Islet of Langerhans (tissue), 1 donor: ENCODE results near the gene CIROP.

Source experiments
- FAIRE-seq: peaks from one replicate; lab custom pipeline; 2011; peaks lifted over from hg19 to GRCh38; lab: Jason Lieb, UNC

CIROP gene

DNA sequence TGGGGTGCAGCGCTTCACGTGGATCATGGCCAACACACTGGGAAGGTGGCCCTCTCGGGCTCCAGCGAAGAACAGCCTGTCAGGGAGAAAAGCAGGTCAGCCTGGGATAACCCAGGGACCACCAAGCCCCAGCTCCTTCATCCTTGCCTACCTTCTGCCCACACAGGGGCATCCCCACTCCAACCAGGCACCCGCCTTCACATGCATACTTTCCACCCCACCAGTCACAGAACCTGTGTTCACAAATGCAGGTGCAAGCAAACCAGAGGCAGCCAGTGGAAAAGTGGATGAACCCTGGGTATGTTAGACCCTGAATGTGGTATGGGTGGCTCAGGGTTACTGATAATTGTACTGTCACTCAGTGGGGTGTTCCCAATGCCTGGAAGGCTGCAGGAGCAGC lies 26.7 kb upstream of the CIROP start:
- no peak for FAIRE-seq

- FAIRE-seq, result no peak
Observed at GRCh38 chr14:23130871-23131270, 26.1 kb upstream of the CIROP start.

- no peak for FAIRE-seq
Observed at GRCh38 chr14:23129759-23130316, 25.0 kb upstream of the CIROP start.

- no peak for FAIRE-seq
Observed at GRCh38 chr14:23128969-23129758, 24.4 kb upstream of the CIROP start.

DNA sequence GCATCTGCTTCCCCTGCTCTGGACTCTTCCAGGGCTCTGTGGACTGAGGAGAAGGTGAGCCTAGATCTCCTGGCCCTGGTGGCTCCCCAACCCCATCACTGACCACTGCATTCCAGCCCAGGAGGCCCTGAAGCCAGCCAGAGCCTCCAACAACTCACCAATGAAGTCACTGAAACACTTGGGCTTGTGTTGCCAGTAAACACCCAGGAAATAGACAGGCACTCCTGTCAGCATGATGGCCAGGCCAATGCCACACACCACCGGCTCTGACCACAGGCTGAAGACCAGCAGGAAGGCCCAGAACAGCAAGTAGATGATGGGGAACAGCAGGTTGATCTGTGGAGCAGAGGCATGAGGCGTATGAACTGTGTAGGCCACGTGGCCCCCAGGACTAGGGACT lies 23.1 kb upstream of the CIROP start:
- FAIRE-seq, result no peak

DNA sequence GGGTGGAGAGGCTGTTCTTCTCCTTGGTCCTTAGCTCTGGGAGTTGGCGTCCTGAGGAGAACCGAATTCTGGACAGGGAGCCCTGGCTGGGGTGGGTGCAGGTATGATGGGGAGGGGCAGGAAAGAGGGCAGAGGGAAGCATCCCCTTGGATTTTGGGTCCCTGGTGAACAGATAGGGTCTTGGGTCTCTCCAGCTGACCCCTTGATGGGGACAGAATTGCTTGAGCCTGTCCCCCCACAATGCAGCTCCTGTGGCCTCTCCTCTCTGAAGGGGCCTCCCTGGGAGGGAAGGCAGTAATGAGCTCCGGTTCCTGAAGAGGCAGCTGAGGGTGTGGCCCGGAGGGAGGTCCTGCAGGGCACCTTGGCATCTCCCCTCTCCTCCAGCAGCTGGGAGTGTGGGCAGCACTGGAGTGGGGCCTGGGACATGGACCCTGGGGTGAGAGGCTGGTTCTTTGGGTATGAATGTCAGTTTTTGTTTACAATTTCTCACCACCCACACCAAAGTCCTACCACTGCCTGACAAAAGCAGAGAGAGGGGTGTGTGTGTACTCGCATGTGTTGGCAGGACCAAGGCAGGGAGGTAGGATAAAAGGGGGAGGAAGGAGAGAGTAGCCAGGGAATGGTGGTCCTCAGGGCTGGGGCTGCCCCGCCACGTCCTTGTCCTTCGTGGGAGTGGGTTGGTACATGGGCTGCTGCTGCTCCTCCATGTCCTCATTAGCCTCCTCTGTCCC lies 21.9 kb upstream of the CIROP start:
- FAIRE-seq, result no peak

GRCh38 chr14:23125933-23126524 lies 21.2 kb upstream of the CIROP start:
- no peak for FAIRE-seq

- FAIRE-seq, result no peak
Observed at GRCh38 chr14:23125011-23125410, 20.2 kb upstream of the CIROP start.

DNA sequence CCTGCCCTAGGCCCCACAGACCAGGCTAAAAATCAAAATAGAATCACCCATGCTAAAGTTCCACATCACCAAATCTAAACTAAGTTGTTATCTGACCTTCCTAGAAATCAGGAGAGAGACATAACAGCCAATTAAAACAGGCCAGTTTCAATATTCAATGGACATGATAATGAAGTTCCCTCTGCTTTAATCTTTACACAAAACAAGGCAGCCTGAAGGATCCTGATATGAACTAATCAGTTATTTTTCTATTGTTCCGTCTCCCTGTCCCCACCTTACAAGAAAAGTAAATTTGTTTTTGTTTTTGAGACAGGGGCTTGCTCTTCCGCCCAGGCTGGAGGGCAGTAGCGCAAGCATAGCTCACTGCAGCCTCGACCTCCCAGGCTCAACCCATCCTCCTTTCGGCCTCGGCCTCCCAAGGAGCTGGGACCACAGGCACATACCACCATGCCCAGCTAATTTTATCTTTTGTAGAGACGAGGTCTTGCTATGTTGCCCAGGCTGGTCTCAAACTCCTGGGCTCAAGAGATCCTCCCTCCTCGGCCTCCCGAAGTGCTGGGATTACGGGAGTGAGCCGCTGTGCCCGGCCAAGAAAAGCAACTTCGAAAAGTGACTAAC lies 19.7 kb upstream of the CIROP start:
- FAIRE-seq, result no peak

DNA sequence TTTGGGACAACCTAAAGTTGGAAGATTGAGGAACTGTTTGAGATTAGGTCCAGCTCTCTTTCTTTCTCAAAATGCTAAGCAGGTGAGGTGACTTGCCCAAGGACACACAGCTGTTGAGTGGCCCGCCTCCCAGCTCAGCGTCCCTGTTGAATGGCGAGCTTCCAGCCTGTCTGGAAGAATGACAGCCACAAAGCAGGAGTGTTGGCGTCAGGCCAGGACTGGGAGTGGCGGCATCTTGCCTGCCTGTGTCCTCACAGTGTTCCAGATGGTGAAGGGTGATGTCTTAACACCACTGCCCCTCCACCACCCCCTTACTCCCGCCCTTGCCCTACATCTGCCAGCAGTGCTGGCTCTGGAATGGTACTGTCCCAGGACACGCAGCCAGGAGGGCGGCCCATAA lies 18.6 kb upstream of the CIROP start:
- no peak for FAIRE-seq

DNA sequence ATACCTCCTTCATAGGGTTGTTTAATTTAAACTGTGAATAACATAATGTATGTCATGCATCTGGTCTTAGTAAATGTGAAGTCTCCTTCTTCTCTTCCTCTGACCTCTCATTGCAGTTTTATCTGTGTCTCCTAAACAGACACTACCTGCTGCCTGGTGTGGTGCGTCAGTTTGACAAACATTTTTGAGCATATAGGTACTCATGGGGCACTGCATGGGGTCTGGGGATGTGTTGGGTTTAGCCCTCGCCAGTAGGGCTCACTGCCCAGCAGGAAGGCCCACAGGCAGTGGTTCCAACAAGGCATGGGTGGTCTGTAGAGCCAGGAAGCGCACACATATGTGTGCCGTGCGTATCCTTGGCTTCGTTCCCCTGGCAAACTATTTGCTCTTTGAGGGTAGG lies 17.3 kb upstream of the CIROP start:
- no peak for FAIRE-seq

DNA sequence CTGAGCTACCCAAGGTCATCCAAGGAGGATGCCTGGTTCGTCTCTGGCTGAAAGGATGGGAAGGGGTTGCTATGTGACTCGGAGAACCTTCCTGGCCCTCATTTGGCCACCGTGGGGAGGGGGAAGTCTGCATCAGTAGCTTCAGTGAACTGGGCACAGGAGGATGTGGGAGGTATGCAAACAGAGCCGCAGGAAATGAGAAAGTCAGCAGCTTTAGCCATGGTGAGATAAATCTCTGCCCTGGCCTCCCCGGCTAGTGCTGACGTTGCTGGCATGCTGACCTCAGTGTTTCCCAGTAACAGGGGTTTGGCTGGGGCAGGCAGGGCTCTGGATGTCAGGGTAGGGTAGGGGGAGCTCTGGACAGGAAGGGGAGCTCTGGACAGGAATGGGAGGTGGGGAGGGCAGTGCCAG lies 16.6 kb upstream of the CIROP start:
- no peak for FAIRE-seq

GRCh38 chr14:23120541-23121251 lies 15.9 kb upstream of the CIROP start:
- FAIRE-seq, result no peak

- no peak for FAIRE-seq
Observed at GRCh38 chr14:23119363-23120327, 14.9 kb upstream of the CIROP start.

GRCh38 chr14:23118506-23119362 lies 13.9 kb upstream of the CIROP start, which contains the start of gene CEBPE:
Gene CEBPE (minus strand): TSS chr14:23119255. CDS start chr14:23119091, 164 bp downstream.
- no peak for FAIRE-seq

GRCh38 chr14:23117371-23118020 lies 12.7 kb upstream of the CIROP start:
- no peak for FAIRE-seq

- no peak for FAIRE-seq
Observed at GRCh38 chr14:23115918-23116317, 11.1 kb upstream of the CIROP start.

DNA sequence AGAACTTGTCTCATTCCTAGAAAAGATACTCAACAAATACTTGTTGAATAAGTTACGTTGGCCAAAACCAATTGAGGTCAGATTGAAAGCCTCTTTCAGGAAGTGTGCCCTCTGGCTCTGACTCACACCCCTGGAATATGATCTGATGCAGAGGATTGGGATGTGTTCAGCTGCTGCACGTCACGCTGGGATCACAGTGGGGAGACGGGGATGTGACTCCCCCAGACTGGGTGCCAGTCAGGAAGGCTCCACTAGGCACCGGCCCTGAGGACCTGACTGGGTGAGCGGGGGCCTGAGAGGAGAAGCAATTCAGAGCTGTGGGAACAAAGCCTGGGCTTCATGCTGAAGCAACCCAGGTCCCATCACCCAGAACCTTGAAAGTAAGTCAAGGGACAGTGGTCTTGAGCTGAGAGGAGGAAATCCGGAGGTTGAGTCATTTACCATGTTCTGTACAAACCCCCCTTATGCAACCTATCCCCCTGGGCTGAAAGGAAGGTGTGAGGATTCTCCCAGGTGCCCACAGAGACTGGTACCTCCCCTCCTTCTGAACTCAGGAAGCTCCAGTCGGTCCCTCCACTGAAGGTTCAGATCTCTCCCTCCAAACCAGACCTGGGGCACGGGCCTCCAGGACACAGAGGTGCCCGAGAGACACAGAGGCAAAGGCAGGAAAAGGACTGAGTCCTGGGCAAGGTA lies 10.4 kb upstream of the CIROP start:
- FAIRE-seq, result no peak

- no peak for FAIRE-seq
Observed at GRCh38 chr14:23114669-23115038, 9.9 kb upstream of the CIROP start.
